GM13977 (cell line): ENCODE measurements around the gene CDK10.
A peak's percentile ranks its signal among the peaks of the same experiment; 100 is the strongest.
"Not testable (repeated sequence)": the region's sequence is repeated elsewhere in the genome, so short reads cannot be mapped to it uniquely, and the experiment has no call there.

Experiments used
- DNase-seq: peaks from one replicate; pipeline ENCODE4 v3.0.0; 2012; ENCODE audit warnings: low spot score
- CTCF ChIP-seq: IDR thresholded peaks from 2 replicates; pipeline ENCODE4 v1.5.1; 2012; ENCODE audit warnings: mild to moderate bottlenecking, control low read depth; ENCODE audit not compliant: insufficient read depth; ENCODE audit errors: extremely low read depth, missing control alignments
- in situ Hi-C: fragments of 300-500 bp; cut with MboI; formaldehyde crosslinking; loops from one replicate; pipeline ENCODE4 v1.12.0; 2022; ENCODE audit warnings: low sequenced_read_pairs, low pct_unique_long_range_greater_than_20kb, mixed read lengths, inconsistent platforms; ENCODE audit not compliant: unreplicated experiment

Gene CDK10

GRCh38 chr16:89678258-89678657, 8.2 kb upstream of the CDK10 start:
- in situ Hi-C loops, result no loop called here
- TF ChIP-seq CTCF, result no peak
- DNase-seq, result no peak

GRCh38 chr16:89685916-89686315, 573 bp upstream of the CDK10 start:
- no peak for DNase-seq
- in situ Hi-C loops, result no loop called here
- no peak for TF ChIP-seq CTCF

- in situ Hi-C loops, result no loop called here
- no peak for TF ChIP-seq CTCF
- peak; percentile 70 for DNase-seq
Measured at GRCh38 chr16:89687092-89687940, 827 bp downstream of the CDK10 start.

GRCh38 chr16:89688395-89688794, 1.9 kb downstream of the CDK10 start:
- DNase-seq, result no peak
- in situ Hi-C loops, result no loop called here
- no peak for TF ChIP-seq CTCF

- no peak for DNase-seq
- TF ChIP-seq CTCF, result no peak
- in situ Hi-C loops, result no loop called here
Measured at GRCh38 chr16:89689142-89689541, 2.7 kb downstream of the CDK10 start.

GRCh38 chr16:89689621-89690020, 3.1 kb downstream of the CDK10 start:
- DNase-seq, result not testable (repeated sequence)

GRCh38 chr16:89690392-89690901, 4.0 kb downstream of the CDK10 start:
- no peak for TF ChIP-seq CTCF
- no peak for DNase-seq
- in situ Hi-C loops, result no loop called here

More at GRCh38 chr16:89689621-89690020, 3.1 kb downstream of the CDK10 start:
- in situ Hi-C loops, result not testable (repeated sequence)
